GM21360 (cell line): ENCODE data around the gene KRTAP10-1.

Experiments
- ATAC-seq: cut with Tn5 transposase; IDR thresholded peaks from one replicate; pipeline ENCODE4 v1.9.1; 2021; ENCODE audit warnings: mild to moderate bottlenecking, moderate library complexity; ENCODE audit not compliant: unreplicated experiment

KRTAP10-1 gene

GRCh38 chr21:44529503-44530125, 10.4 kb downstream of the KRTAP10-1 start:
- no peak for ATAC-seq

- ATAC-seq: no peak
Measured at GRCh38 chr21:44529011-44529421, 11.0 kb downstream of the KRTAP10-1 start.

GRCh38 chr21:44528634-44528995, 11.4 kb downstream of the KRTAP10-1 start:
- ATAC-seq: no peak

- ATAC-seq: no peak
Measured at GRCh38 chr21:44527983-44528633, 11.9 kb downstream of the KRTAP10-1 start.

GRCh38 chr21:44527156-44527982, 12.6 kb downstream of the KRTAP10-1 start:
- no peak for ATAC-seq

- no peak for ATAC-seq
Measured at GRCh38 chr21:44526096-44526997, 13.6 kb downstream of the KRTAP10-1 start.

GRCh38 chr21:44525391-44526095, 14.5 kb downstream of the KRTAP10-1 start:
- ATAC-seq: no peak

- no peak for ATAC-seq
Measured at GRCh38 chr21:44524414-44525371, 15.3 kb downstream of the KRTAP10-1 start.

- ATAC-seq: no peak
Measured at GRCh38 chr21:44523567-44524413, 16.2 kb downstream of the KRTAP10-1 start.

GRCh38 chr21:44522753-44523204, 17.2 kb downstream of the KRTAP10-1 start:
- ATAC-seq: no peak

- ATAC-seq: no peak
Measured at GRCh38 chr21:44521928-44522752, 17.9 kb downstream of the KRTAP10-1 start.

GRCh38 chr21:44521301-44521927, 18.6 kb downstream of the KRTAP10-1 start:
- ATAC-seq: no peak

GRCh38 chr21:44520326-44521300, 19.4 kb downstream of the KRTAP10-1 start:
- no peak for ATAC-seq

- no peak for ATAC-seq
Measured at GRCh38 chr21:44519346-44520325, 20.4 kb downstream of the KRTAP10-1 start.
